A549 (cell line): ENCODE data around the gene IL1A. TPM values are rescaled to one million over a fixed set of nuclear protein-coding genes. Genes with fewer than 3 reads are reported as not detected.

ENCODE experiments used
- ATAC-seq, 2 experiments: fragments of 200-7000 bp in 1 of 2; fragments of >200 bp in 1 of 2; cut with Nextera tagmentation in 1 of 2; cut with Tn5 transposase in 1 of 2; 3 replicates each; pipeline versions ENCODE4 v1.8.0 to v1.9.1; 2018 to 2020; ENCODE audit warnings: mild to moderate bottlenecking in 1 of 2, moderate library complexity in 1 of 2
- CTCF ChIA-PET: fragments of 300-600 bp; sonication (Branson Sonifier 250); formaldehyde crosslinking; extraction: SDS; loops from one replicate; lab custom pipeline; 2021; ENCODE audit warnings: antibody characterized with exemption, inconsistent platforms; lab: Yijun Ruan, JAX
- POLR2A ChIA-PET: fragments of 350-600 bp; formaldehyde crosslinking; extraction: SDS; loops from one replicate; lab custom pipeline; 2021; ENCODE audit warnings: antibody characterized with exemption, inconsistent platforms; lab: Yijun Ruan, JAX
- DNase-seq, 2 experiments: peaks; one replicate each; pipeline versions ENCODE4 v3.0.0 to v3.0.0-alpha.2; 2011 to 2016; ENCODE audit warnings: low read depth in 1 of 2, low spot score in 1 of 2
- FAIRE-seq: peaks from 2 replicates; lab custom pipeline; 2011; peaks lifted over from hg19 to GRCh38; lab: Jason Lieb, UNC
- H3K27ac ChIP-seq, 2 experiments: fragments of >200 bp; sonication (Bioruptor Twin); formaldehyde crosslinking; 3 replicates each; pipeline ENCODE4 v1.5.1; 2016 to 2017
- H3K4me1 ChIP-seq: fragments of >200 bp; sonication (Bioruptor Twin); formaldehyde crosslinking; 3 replicates; pipeline ENCODE4 v1.6.1; 2016
- H3K4me2 ChIP-seq: fragments of >200 bp; sonication (Bioruptor Twin); formaldehyde crosslinking; 3 replicates; pipeline ENCODE4 v1.6.1; 2016
- H3K4me3 ChIP-seq: fragments of >200 bp; sonication (Bioruptor Twin); formaldehyde crosslinking; 3 replicates; pipeline ENCODE4 v1.5.1; 2016
- H3K9me3 ChIP-seq: fragments of >200 bp; sonication (Bioruptor Twin); formaldehyde crosslinking; 3 replicates; pipeline ENCODE4 v1.6.1; 2016
- CBX2 ChIP-seq: fragments of 200-600 bp; sonication (generic); IDR thresholded peaks from 2 replicates; pipeline ENCODE4 v1.6.1; 2016; ENCODE audit warnings: low read depth, mild to moderate bottlenecking, borderline replicate concordance
- CEBPB ChIP-seq, 2 experiments: fragments of >200 bp in 1 of 2; sonication (Bioruptor Twin) in 1 of 2; formaldehyde crosslinking in 1 of 2; IDR thresholded peaks; 2 replicates each; pipeline ENCODE4 v1.6.1; 2012 to 2016
- CHD2 ChIP-seq: fragments of 150-350 bp; IDR thresholded peaks from 2 replicates; pipeline ENCODE4 v1.6.1; 2014; ENCODE audit warnings: low read length; ENCODE audit not compliant: partially characterized antibody
- CHD4 ChIP-seq: fragments of 200-600 bp; sonication (generic); IDR thresholded peaks from 2 replicates; pipeline ENCODE4 v1.6.1; 2016; ENCODE audit warnings: antibody characterized with exemption, mild to moderate bottlenecking, borderline replicate concordance
- EHF ChIP-seq: fragments of 250-450 bp; sonication (Bioruptor Pico); IDR thresholded peaks from 2 replicates; pipeline ENCODE4 v1.5.0; 2020; ENCODE audit warnings: mild to moderate bottlenecking
- EHMT2 ChIP-seq: fragments of 200-600 bp; sonication (generic); IDR thresholded peaks from 2 replicates; pipeline ENCODE4 v1.6.1; 2016; ENCODE audit warnings: antibody characterized with exemption, low read depth, mild to moderate bottlenecking, moderate library complexity
- EP300 ChIP-seq, 2 experiments: fragments of >200 bp; sonication (Bioruptor Twin); formaldehyde crosslinking; IDR thresholded peaks; 2 replicates in 1 of 2; 3 replicates in 1 of 2; pipeline ENCODE4 v1.6.1; 2016 to 2017
- ESRRA ChIP-seq: fragments of 150-350 bp; IDR thresholded peaks from 2 replicates; pipeline ENCODE4 v1.6.1; 2014; ENCODE audit warnings: mild to moderate bottlenecking, low read length, borderline replicate concordance
- FOSL2 ChIP-seq, 2 experiments: fragments of 450-650 bp in 1 of 2; fragments of >200 bp in 1 of 2; sonication (Bioruptor Twin) in 1 of 2; formaldehyde crosslinking; IDR thresholded peaks; 2 replicates each; pipeline versions ENCODE4 v1.5.0 to v1.6.1; 2016 to 2020; ENCODE audit warnings: mild to moderate bottlenecking in 1 of 2, moderate library complexity in 1 of 2
- HEYL ChIP-seq: fragments of 250-450 bp; sonication (Bioruptor Pico); IDR thresholded peaks from 2 replicates; pipeline ENCODE4 v1.8.0; 2021; ENCODE audit warnings: mild to moderate bottlenecking, moderate library complexity
- HOXA7 ChIP-seq: fragments of 250-450 bp; sonication (Bioruptor Pico); IDR thresholded peaks from 2 replicates; pipeline ENCODE4 v1.5.0; 2020; ENCODE audit warnings: mild to moderate bottlenecking, moderate library complexity
- HOXB5 ChIP-seq: fragments of 250-450 bp; sonication (Bioruptor Pico); IDR thresholded peaks from 2 replicates; pipeline ENCODE4 v1.5.0; 2020; ENCODE audit warnings: mild to moderate bottlenecking, moderate library complexity
- JUN ChIP-seq, 2 experiments: fragments of >200 bp; sonication (Bioruptor Twin); formaldehyde crosslinking; IDR thresholded peaks; 2 replicates in 1 of 2; 3 replicates in 1 of 2; pipeline ENCODE4 v1.6.1; 2016 to 2017
- MYC ChIP-seq: IDR thresholded peaks from 2 replicates; pipeline ENCODE4 v1.6.1; 2012; ENCODE audit warnings: mild to moderate bottlenecking, inconsistent platforms, low read length, improper control_type of control experiment, borderline replicate concordance
- NFE2L2 ChIP-seq: fragments of 150-350 bp; conservative IDR thresholded peaks from 2 replicates; pipeline ENCODE4 v1.6.1; 2014; ENCODE audit warnings: low read length
- NR3C1 ChIP-seq: fragments of >200 bp; sonication (Bioruptor Twin); formaldehyde crosslinking; IDR thresholded peaks from 3 replicates; pipeline ENCODE4 v1.6.1; 2017
- POLR2A ChIP-seq: IDR thresholded peaks from 2 replicates; pipeline ENCODE4 v1.6.1; 2012; ENCODE audit warnings: mild to moderate bottlenecking, low read length
- RAD21 ChIP-seq, 2 experiments: fragments of >200 bp in 1 of 2; sonication (Bioruptor Twin) in 1 of 2; formaldehyde crosslinking in 1 of 2; IDR thresholded peaks in 1 of 2; conservative IDR thresholded peaks in 1 of 2; 2 replicates in 1 of 2; 3 replicates in 1 of 2; pipeline ENCODE4 v1.6.1; 2012 to 2018; ENCODE audit warnings: inconsistent platforms in 1 of 2
- RFX5 ChIP-seq: fragments of 450-650 bp; IDR thresholded peaks from 2 replicates; pipeline ENCODE4 v1.7.1; 2014; ENCODE audit warnings: antibody characterized with exemption, mild to moderate bottlenecking, moderate library complexity
- SMC3 ChIP-seq: fragments of >200 bp; sonication (Bioruptor Twin); formaldehyde crosslinking; IDR thresholded peaks from 3 replicates; pipeline ENCODE4 v1.6.1; 2018; ENCODE audit warnings: inconsistent platforms
- TP53 ChIP-seq: fragments of 250-450 bp; sonication (Bioruptor Pico); IDR thresholded peaks from 2 replicates; pipeline ENCODE4 v1.5.0; 2021; ENCODE audit warnings: mild to moderate bottlenecking, moderate library complexity
- ZC3H11A ChIP-seq: fragments of 450-650 bp; IDR thresholded peaks from 2 replicates; pipeline ENCODE4 v1.6.1; 2014; ENCODE audit warnings: antibody characterized with exemption, mild to moderate bottlenecking
- ZFP36 ChIP-seq: fragments of 450-650 bp; IDR thresholded peaks from 2 replicates; pipeline ENCODE4 v1.6.1; 2014; ENCODE audit warnings: borderline replicate concordance; ENCODE audit not compliant: partially characterized antibody
- WGBS: methylation state at CpG from one replicate; pipeline ENCODE4 v1.1.6; 2017; ENCODE audit errors: missing lambda C conversion rate; 5-methylcytosine and 5-hydroxymethylcytosine counted together
- polyA plus RNA-seq, 4 experiments: library from polyadenylated mRNA; depleted of rRNA in 3 of 4; stranded (reverse); fragments of >200 nt; fragmentation: RNase III in 1 of 4; extraction: RNeasy Plus Mini Kit Qiagen cat#74134 plus additional on column Dnase treatment in 1 of 4; gene quantifications; 2 replicates in 3 of 4; 3 replicates in 1 of 4; pipeline ENCODE4 v1.2.3, GENCODE V29; 2011 to 2017
- TF ChIP-seq, protein P1 (sequence below): fragments of >200 bp; sonication (Bioruptor Twin); formaldehyde crosslinking; IDR thresholded peaks from 2 replicates; pipeline ENCODE4 v1.6.1; 2016
- TF ChIP-seq, protein P2 (sequence below): fragments of >200 bp; sonication (Bioruptor Twin); formaldehyde crosslinking; IDR thresholded peaks from 3 replicates; pipeline ENCODE4 v1.5.1; 2016
- TF ChIP-seq, protein P3 (sequence below): IDR thresholded peaks from 2 replicates; pipeline ENCODE4 v1.6.1; 2012; ENCODE audit warnings: low read depth, borderline replicate concordance
- TF ChIP-seq, protein P4 (sequence below): fragments of 150-350 bp; IDR thresholded peaks from 2 replicates; pipeline ENCODE4 v1.6.1; 2014; ENCODE audit warnings: low read depth, mild to moderate bottlenecking, low read length

The IL1A gene
- polyA plus RNA-seq, 2 of the 4 experiments (the other 2 are of a cell fraction): 0.25 TPM; not detected in 1

DNA sequence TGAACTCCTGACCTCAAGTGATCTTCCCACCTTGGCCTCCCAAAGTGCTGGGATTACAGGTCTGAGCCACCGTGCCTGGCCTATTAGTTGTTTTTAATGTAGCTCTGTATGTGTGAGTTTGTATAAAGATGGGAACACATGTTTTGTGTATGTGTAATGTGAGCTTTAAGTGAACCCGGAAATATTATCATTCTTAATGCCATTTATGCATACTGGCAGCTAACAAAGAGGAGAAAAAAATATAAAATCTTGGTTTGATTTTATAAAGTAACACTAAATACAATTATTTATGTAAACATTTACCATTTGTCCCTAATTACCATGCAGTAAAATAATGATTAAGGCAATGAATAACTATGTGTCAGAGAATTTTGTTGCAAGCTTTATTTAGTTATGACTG, 10.7 kb downstream of the IL1A start:
- WGBS: 64% methylated on average over 2 of the region's 2 CpGs
- ATAC-seq: no peak
- POLR2A ChIA-PET: no interaction called here
- H3K4me2 ChIP-seq: no peak overlapping the region
- FAIRE-seq: no peak
- peaks cover 5% of the 10 kb centered on the region; the same call in 2 of the 3 replicates for H3K4me1 ChIP-seq
- DNase-seq: no peak
- TF ChIP-seq, protein P1, sequence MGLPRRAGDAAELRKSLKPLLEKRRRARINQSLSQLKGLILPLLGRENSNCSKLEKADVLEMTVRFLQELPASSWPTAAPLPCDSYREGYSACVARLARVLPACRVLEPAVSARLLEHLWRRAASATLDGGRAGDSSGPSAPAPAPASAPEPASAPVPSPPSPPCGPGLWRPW: no peak
- TF ChIP-seq RAD21 (conservative IDR thresholded peaks at IDR 0.05 in 1 of 2, IDR thresholded peaks at IDR 0.05 in 1 of 2): no peak
- no peak for TF ChIP-seq HOXB5 (CRISPR knock-in tag)
- no peak for TF ChIP-seq ZC3H11A
- TF ChIP-seq CEBPB (IDR thresholded peaks at IDR 0.05): no peak
- no peak for TF ChIP-seq HOXA7
- no peak for TF ChIP-seq POLR2A
- TF ChIP-seq EP300 (IDR thresholded peaks at IDR 0.05): no peak
- TF ChIP-seq ZFP36: no peak
- TF ChIP-seq JUN (IDR thresholded peaks at IDR 0.05): no peak
- no peak for TF ChIP-seq FOSL2 (IDR thresholded peaks at IDR 0.05)
- TF ChIP-seq FOSL2 (CRISPR knock-in tag; IDR thresholded peaks at IDR 0.05): no peak
- no peak for TF ChIP-seq EHF (CRISPR knock-in tag)
- no peak for TF ChIP-seq CHD2
- TF ChIP-seq, protein P2, sequence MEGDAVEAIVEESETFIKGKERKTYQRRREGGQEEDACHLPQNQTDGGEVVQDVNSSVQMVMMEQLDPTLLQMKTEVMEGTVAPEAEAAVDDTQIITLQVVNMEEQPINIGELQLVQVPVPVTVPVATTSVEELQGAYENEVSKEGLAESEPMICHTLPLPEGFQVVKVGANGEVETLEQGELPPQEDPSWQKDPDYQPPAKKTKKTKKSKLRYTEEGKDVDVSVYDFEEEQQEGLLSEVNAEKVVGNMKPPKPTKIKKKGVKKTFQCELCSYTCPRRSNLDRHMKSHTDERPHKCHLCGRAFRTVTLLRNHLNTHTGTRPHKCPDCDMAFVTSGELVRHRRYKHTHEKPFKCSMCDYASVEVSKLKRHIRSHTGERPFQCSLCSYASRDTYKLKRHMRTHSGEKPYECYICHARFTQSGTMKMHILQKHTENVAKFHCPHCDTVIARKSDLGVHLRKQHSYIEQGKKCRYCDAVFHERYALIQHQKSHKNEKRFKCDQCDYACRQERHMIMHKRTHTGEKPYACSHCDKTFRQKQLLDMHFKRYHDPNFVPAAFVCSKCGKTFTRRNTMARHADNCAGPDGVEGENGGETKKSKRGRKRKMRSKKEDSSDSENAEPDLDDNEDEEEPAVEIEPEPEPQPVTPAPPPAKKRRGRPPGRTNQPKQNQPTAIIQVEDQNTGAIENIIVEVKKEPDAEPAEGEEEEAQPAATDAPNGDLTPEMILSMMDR: no peak
- no peak for TF ChIP-seq MYC
- TF ChIP-seq, protein P3, sequence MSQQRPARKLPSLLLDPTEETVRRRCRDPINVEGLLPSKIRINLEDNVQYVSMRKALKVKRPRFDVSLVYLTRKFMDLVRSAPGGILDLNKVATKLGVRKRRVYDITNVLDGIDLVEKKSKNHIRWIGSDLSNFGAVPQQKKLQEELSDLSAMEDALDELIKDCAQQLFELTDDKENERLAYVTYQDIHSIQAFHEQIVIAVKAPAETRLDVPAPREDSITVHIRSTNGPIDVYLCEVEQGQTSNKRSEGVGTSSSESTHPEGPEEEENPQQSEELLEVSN: no peak
- TF ChIP-seq EHMT2: no peak
- TF ChIP-seq HEYL (CRISPR knock-in tag): no peak
- TF ChIP-seq SMC3: no peak
- TF ChIP-seq, all 56 proteins: peak for 0
- no peak overlapping the region for H3K4me3 ChIP-seq
- no peaks in the 10 kb centered on the region for H3K9me3 ChIP-seq
- CTCF ChIA-PET: interaction anchor here (1.9 to 2.5 kb wide), 2 partner anchors 9 to 24 kb away, joined by 5 to 7 read pairs; no protein-coding TSS in a partner anchor
- no peak overlapping the region for H3K27ac ChIP-seq

DNA sequence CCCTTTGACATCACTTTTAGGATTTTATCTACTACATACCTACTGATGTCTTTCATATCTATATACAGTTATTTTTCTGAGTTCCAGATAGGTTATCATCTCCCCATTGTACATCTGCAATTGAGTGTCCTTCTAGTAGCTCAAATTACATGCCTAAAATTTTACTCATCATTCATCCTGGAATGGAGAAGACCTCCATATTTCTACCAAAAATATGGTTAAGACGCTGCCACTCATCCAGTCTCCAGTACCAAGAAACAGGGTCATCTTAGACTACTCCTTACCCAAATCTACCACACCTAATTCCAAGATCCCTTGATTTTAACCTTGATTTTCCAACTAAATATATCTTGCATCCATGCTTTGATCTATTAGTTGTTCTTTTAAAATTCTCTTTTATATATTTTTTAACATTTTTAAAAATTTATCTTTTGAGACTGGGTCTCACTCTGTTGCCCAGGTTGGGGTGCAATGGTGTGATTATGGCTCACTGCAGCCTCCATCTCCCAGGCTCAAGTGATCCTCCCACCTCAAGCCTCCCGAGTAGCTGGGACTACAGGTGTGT, 11.3 kb downstream of the IL1A start:
- peaks cover 9% of the 10 kb centered on the region; the same call in 2 of the 3 replicates for H3K4me1 ChIP-seq
- no peak overlapping the region for H3K27ac ChIP-seq
- CTCF ChIA-PET: interaction anchor here (1.9 to 2.5 kb wide), 2 partner anchors 9 to 23 kb away, joined by 5 to 7 read pairs; no protein-coding TSS in a partner anchor
- H3K4me2 ChIP-seq: no peak overlapping the region
- POLR2A ChIA-PET: no interaction called here
- H3K9me3 ChIP-seq: no peaks in the 10 kb centered on the region
- no peak for TF ChIP-seq CHD4
- no peak for TF ChIP-seq HEYL (CRISPR knock-in tag)
- no peak for TF ChIP-seq TP53 (CRISPR knock-in tag)
- TF ChIP-seq, protein P4, sequence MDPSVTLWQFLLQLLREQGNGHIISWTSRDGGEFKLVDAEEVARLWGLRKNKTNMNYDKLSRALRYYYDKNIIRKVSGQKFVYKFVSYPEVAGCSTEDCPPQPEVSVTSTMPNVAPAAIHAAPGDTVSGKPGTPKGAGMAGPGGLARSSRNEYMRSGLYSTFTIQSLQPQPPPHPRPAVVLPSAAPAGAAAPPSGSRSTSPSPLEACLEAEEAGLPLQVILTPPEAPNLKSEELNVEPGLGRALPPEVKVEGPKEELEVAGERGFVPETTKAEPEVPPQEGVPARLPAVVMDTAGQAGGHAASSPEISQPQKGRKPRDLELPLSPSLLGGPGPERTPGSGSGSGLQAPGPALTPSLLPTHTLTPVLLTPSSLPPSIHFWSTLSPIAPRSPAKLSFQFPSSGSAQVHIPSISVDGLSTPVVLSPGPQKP: no peak
- no peak for TF ChIP-seq HOXA7
- TF ChIP-seq, protein P3: no peak
- TF ChIP-seq ESRRA: no peak
- no peak for TF ChIP-seq CBX2
- no peak for TF ChIP-seq MYC
- TF ChIP-seq RFX5: no peak
- TF ChIP-seq NFE2L2: no peak
- no peak for TF ChIP-seq NR3C1
- no peak overlapping the region for H3K4me3 ChIP-seq
- FAIRE-seq (no peak), ATAC-seq (no peak), DNase-seq (no peak)
- WGBS: 67% methylated on average over 2 of the region's 2 CpGs
